Panc1 (cell line): ENCODE measurements around the gene RYR3. TPM values are rescaled to one million over a fixed set of nuclear protein-coding genes. Genes with fewer than 3 reads are reported as not detected.

Source experiments
- ATAC-seq: fragments of 200-7000 bp; cut with Tn5 transposase; 2 replicates; pipeline ENCODE4 v1.9.1; 2020; ENCODE audit warnings: mild to moderate bottlenecking, moderate library complexity
- BruUV-seq: library from RNA; stranded (reverse); fragments of 400-500 nt; replicated peaks from 2 replicates; lab custom pipeline; 2021; lab: Mats Ljungman, UMichigan
- CTCF ChIA-PET: fragments of 300-600 bp; sonication (Branson Sonifier 250); formaldehyde crosslinking; loops from one replicate; lab custom pipeline; 2022; ENCODE audit warnings: antibody characterized with exemption; lab: Charles Lee
- POLR2A ChIA-PET: fragments of 300-600 bp; sonication (Branson Sonifier 250); formaldehyde crosslinking; loops from one replicate; lab custom pipeline; 2022; ENCODE audit warnings: antibody characterized with exemption; lab: Charles Lee
- DNase-seq: peaks from one replicate; pipeline ENCODE4 v3.0.0-alpha.2; 2010; ENCODE audit warnings: low read depth, low spot score
- H3K27ac ChIP-seq: 2 replicates; pipeline ENCODE4 v1.5.1; 2011; ENCODE audit warnings: mild to moderate bottlenecking, low read length, inconsistent platforms
- H3K27me3 ChIP-seq: fragments of 200-500 bp; sonication (Bioruptor generic); 2 replicates; pipeline ENCODE4 v1.6.0; 2014; ENCODE audit warnings: low read length, inconsistent platforms; ENCODE audit not compliant: control insufficient read depth, insufficient read depth
- H3K36me3 ChIP-seq: fragments of 200-500 bp; sonication (Bioruptor generic); 2 replicates; pipeline ENCODE4 v1.5.1; 2014; ENCODE audit warnings: inconsistent platforms, mild to moderate bottlenecking, low read length, moderate library complexity; ENCODE audit not compliant: control insufficient read depth, insufficient read depth
- H3K4me1 ChIP-seq: 2 replicates; pipeline ENCODE4 v1.5.1; 2011; ENCODE audit warnings: inconsistent platforms, mild to moderate bottlenecking, low read length, moderate library complexity; ENCODE audit not compliant: control insufficient read depth, insufficient read depth
- H3K4me3 ChIP-seq, 2 experiments: 2 replicates each; pipeline ENCODE4 v1.5.1; 2011 to 2012; ENCODE audit warnings: low read depth in 2 of 2, low read length in 2 of 2, mild to moderate bottlenecking in 2 of 2, inconsistent platforms in 1 of 2, moderate library complexity in 1 of 2
- H3K9me3 ChIP-seq: fragments of 200-500 bp; sonication (Bioruptor generic); 2 replicates; pipeline ENCODE4 v1.5.1; 2014; ENCODE audit warnings: low read depth, mild to moderate bottlenecking, inconsistent platforms, low read length, moderate library complexity; ENCODE audit not compliant: control insufficient read depth, insufficient read depth
- POLR2AphosphoS5 ChIP-seq: IDR thresholded peaks from 2 replicates; pipeline ENCODE4 v1.6.1; 2012; ENCODE audit warnings: mild to moderate bottlenecking, low read depth, low read length, moderate library complexity
- SIN3A ChIP-seq: IDR thresholded peaks from 2 replicates; pipeline ENCODE4 v1.6.1; 2012; ENCODE audit warnings: low read depth, mild to moderate bottlenecking, low read length, moderate library complexity, borderline replicate concordance; ENCODE audit not compliant: insufficient read depth
- TCF7L2 ChIP-seq: IDR thresholded peaks from 2 replicates; pipeline ENCODE4 v1.6.1; 2011; ENCODE audit warnings: mild to moderate bottlenecking, low read depth, low read length, inconsistent platforms
- in situ Hi-C: cut with HindIII; loops from 2 replicates; pipeline ENCODE4 v1.10.0; 2016; ENCODE audit warnings: low sequenced_read_pairs, low pct_unique_long_range_greater_than_20kb
- intact Hi-C: fragments of 100-400 bp; cut with micrococcal nuclease; formaldehyde crosslinking; loops from one replicate; pipeline ENCODE4 v1.10.0; 2022; ENCODE audit not compliant: unreplicated experiment
- total RNA-seq: library from RNA; stranded (reverse); gene quantifications from one replicate; pipeline ENCODE4 v1.2.1, GENCODE V29; 2021; ENCODE audit not compliant: unreplicated experiment
- TF ChIP-seq, protein P1 (sequence below): fragments of 450-650 bp; IDR thresholded peaks from 2 replicates; pipeline ENCODE4 v1.5.1; 2017; ENCODE audit warnings: mild to moderate bottlenecking
- TF ChIP-seq, protein P2 (sequence below), 2 experiments: IDR thresholded peaks; 2 replicates each; pipeline ENCODE4 v1.6.1; 2011 to 2012; ENCODE audit warnings: low read depth in 2 of 2, control low read depth in 1 of 2, low read length in 1 of 2, mild to moderate bottlenecking in 1 of 2, moderate library complexity in 1 of 2; ENCODE audit not compliant: insufficient read depth in 1 of 2

RYR3 gene
- total RNA-seq, 1 experiment from 2014 or later: not detected

DNA sequence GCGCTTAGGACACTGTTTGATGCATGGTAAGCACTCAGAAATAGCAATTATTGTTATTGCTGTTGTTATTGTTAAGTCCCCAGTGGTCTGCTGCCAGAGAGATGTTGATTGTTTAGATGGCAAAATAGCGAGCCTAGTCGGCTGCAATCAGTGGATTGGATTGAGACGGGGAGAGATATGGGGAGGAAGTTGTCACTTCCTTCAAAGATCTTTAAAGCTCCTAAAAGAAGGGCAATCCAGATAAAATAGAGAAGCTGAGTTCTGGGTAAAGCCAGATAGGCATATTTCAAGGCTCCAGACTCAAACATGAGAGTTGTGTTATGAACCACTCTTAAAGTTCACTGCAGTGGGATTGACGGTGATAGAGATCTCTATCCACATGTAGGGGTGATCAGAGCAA lies 64.5 kb downstream of the RYR3 start:
- Histone ChIP-seq H3K9me3 (no peaks in the 10 kb centered on the region), H3K4me3 (no peak overlapping the region), H3K27ac (no peak overlapping the region), H3K4me1 (no peaks in the 10 kb centered on the region), H3K27me3 (no peaks in the 10 kb centered on the region), H3K36me3 (no peaks in the 10 kb centered on the region)
- ChIA-PET CTCF (no interaction called here), POLR2A (no interaction called here)
- ATAC-seq (no peak), DNase-seq (no peak)
- BruUV-seq: no TSS peak
- TF ChIP-seq TCF7L2: no peak
- TF ChIP-seq, protein P1, sequence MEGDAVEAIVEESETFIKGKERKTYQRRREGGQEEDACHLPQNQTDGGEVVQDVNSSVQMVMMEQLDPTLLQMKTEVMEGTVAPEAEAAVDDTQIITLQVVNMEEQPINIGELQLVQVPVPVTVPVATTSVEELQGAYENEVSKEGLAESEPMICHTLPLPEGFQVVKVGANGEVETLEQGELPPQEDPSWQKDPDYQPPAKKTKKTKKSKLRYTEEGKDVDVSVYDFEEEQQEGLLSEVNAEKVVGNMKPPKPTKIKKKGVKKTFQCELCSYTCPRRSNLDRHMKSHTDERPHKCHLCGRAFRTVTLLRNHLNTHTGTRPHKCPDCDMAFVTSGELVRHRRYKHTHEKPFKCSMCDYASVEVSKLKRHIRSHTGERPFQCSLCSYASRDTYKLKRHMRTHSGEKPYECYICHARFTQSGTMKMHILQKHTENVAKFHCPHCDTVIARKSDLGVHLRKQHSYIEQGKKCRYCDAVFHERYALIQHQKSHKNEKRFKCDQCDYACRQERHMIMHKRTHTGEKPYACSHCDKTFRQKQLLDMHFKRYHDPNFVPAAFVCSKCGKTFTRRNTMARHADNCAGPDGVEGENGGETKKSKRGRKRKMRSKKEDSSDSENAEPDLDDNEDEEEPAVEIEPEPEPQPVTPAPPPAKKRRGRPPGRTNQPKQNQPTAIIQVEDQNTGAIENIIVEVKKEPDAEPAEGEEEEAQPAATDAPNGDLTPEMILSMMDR: no peak
- TF ChIP-seq SIN3A: no peak
- in situ Hi-C loops: no loop called here
- intact Hi-C loops: no loop called here

DNA sequence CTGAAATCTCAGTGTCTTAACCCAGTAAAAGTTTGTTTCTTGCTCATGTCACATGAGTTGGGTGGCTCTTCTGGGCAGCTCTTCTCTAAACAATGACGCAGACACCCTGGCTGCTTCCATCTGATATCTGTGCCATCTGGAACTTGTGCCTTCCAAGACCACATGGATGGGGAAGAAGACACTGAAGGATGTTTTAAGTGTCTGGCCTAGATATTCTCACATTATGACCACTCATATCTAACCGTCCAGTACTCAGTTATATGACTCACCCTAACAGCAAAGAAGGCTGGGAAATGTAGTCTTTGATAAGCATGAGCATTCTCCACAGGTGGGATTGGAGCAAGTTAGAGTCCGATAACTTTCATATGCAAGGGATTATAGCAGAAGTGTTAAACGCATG lies 66.4 kb downstream of the RYR3 start:
- no peaks in the 10 kb centered on the region for H3K27me3 ChIP-seq
- H3K4me3 ChIP-seq: no peak overlapping the region
- no peak for TF ChIP-seq POLR2AphosphoS5
- TF ChIP-seq TCF7L2: no peak
- TF ChIP-seq SIN3A: no peak
- TF ChIP-seq, protein P2, sequence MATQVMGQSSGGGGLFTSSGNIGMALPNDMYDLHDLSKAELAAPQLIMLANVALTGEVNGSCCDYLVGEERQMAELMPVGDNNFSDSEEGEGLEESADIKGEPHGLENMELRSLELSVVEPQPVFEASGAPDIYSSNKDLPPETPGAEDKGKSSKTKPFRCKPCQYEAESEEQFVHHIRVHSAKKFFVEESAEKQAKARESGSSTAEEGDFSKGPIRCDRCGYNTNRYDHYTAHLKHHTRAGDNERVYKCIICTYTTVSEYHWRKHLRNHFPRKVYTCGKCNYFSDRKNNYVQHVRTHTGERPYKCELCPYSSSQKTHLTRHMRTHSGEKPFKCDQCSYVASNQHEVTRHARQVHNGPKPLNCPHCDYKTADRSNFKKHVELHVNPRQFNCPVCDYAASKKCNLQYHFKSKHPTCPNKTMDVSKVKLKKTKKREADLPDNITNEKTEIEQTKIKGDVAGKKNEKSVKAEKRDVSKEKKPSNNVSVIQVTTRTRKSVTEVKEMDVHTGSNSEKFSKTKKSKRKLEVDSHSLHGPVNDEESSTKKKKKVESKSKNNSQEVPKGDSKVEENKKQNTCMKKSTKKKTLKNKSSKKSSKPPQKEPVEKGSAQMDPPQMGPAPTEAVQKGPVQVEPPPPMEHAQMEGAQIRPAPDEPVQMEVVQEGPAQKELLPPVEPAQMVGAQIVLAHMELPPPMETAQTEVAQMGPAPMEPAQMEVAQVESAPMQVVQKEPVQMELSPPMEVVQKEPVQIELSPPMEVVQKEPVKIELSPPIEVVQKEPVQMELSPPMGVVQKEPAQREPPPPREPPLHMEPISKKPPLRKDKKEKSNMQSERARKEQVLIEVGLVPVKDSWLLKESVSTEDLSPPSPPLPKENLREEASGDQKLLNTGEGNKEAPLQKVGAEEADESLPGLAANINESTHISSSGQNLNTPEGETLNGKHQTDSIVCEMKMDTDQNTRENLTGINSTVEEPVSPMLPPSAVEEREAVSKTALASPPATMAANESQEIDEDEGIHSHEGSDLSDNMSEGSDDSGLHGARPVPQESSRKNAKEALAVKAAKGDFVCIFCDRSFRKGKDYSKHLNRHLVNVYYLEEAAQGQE (IDR thresholded peaks at IDR 0.05; ENCODE audit: insufficient read depth in 1 of 2, low read depth in 2 of 2, low read length in 1 of 2): no peak
- TF ChIP-seq, protein P1: no peak
- ATAC-seq (no peak), DNase-seq (no peak)
- no peak overlapping the region for H3K27ac ChIP-seq
- no peaks in the 10 kb centered on the region for H3K4me1 ChIP-seq
- no peaks in the 10 kb centered on the region for H3K9me3 ChIP-seq
- no TSS peak for BruUV-seq
- CTCF ChIA-PET: no interaction called here
- intact Hi-C loops (no loop called here), in situ Hi-C loops (no loop called here)
- POLR2A ChIA-PET: no interaction called here
- no peaks in the 10 kb centered on the region for H3K36me3 ChIP-seq
